HTR-8/SVneo (cell line): ENCODE data around the gene ACAP1.
"Not testable (repeated sequence)": the region's sequence is repeated elsewhere in the genome, so short reads cannot be mapped to it uniquely, and the experiment has no call there.

Experiments
- DNase-seq: peaks from one replicate; pipeline ENCODE4 v3.0.0; 2011; ENCODE audit warnings: low spot score, mixed read lengths; ENCODE audit not compliant: insufficient read length
- FAIRE-seq: peaks from 2 replicates; lab custom pipeline; 2011; peaks lifted over from hg19 to GRCh38; lab: Jason Lieb, UNC

Gene ACAP1

GRCh38 chr17:7327056-7327455 lies 9.3 kb upstream of the ACAP1 start:
- FAIRE-seq (no peak), DNase-seq (no peak)

- DNase-seq (no peak), FAIRE-seq (no peak)
Observed at GRCh38 chr17:7327501-7327900, 8.8 kb upstream of the ACAP1 start.

- no peak for DNase-seq
- FAIRE-seq = no peak
Observed at GRCh38 chr17:7328009-7328408, 8.3 kb upstream of the ACAP1 start.

- no peak for FAIRE-seq
Observed at GRCh38 chr17:7328840-7329373, 7.4 kb upstream of the ACAP1 start, which contains the start of gene NEURL4. Gene NEURL4, minus strand, starts transcription at chr17:7329335. Its CDS starts 23 bp downstream, at chr17:7329312.

GRCh38 chr17:7329374-7329996 lies 6.8 kb upstream of the ACAP1 start:
- FAIRE-seq = peak; percentile 99
- DNase-seq = peak; percentile 99

More at GRCh38 chr17:7328840-7329373, 7.4 kb upstream of the ACAP1 start, which contains the start of gene NEURL4:
- no peak for DNase-seq

- FAIRE-seq (no peak), DNase-seq (peak; percentile 92)
Observed at GRCh38 chr17:7329997-7330637, 6.2 kb upstream of the ACAP1 start.

- FAIRE-seq (no peak), DNase-seq (no peak)
Observed at GRCh38 chr17:7330638-7331015, 5.7 kb upstream of the ACAP1 start.

GRCh38 chr17:7332111-7332510 lies 4.2 kb upstream of the ACAP1 start:
- FAIRE-seq = no peak
- no peak for DNase-seq

GRCh38 chr17:7332600-7333069 lies 3.7 kb upstream of the ACAP1 start:
- not testable (repeated sequence) for FAIRE-seq, DNase-seq

- DNase-seq = no peak
- no peak for FAIRE-seq
Observed at GRCh38 chr17:7334938-7335538, 1.3 kb upstream of the ACAP1 start.

GRCh38 chr17:7335765-7336164 lies 564 bp upstream of the ACAP1 start:
- not testable (repeated sequence) for FAIRE-seq, DNase-seq

- DNase-seq, FAIRE-seq: not testable (repeated sequence)
Observed at GRCh38 chr17:7337600-7337999, 1.3 kb downstream of the ACAP1 start.

- FAIRE-seq = no peak
Observed at GRCh38 chr17:7340179-7340578, 3.9 kb downstream of the ACAP1 start.

GRCh38 chr17:7341842-7342241 lies 5.5 kb downstream of the ACAP1 start:
- DNase-seq = no peak
- FAIRE-seq = no peak

More at GRCh38 chr17:7340179-7340578, 3.9 kb downstream of the ACAP1 start:
- DNase-seq = no peak

- no peak for FAIRE-seq
- DNase-seq = no peak
Observed at GRCh38 chr17:7343250-7343649, 6.9 kb downstream of the ACAP1 start.

GRCh38 chr17:7346761-7347614 lies 10.7 kb downstream of the ACAP1 start:
- FAIRE-seq (no peak), DNase-seq (no peak)

GRCh38 chr17:7347630-7348477 lies 11.5 kb downstream of the ACAP1 start:
- DNase-seq (no peak), FAIRE-seq (no peak)

- DNase-seq (no peak), FAIRE-seq (no peak)
Observed at GRCh38 chr17:7348478-7349242, 12.3 kb downstream of the ACAP1 start.
